Neuronal stem cell (in vitro differentiated cells): ENCODE data around the gene SGF29.

Experiments
- DNase-seq: peaks from one replicate; pipeline ENCODE4 v3.0.0-alpha.2; 2013; ENCODE audit warnings: low spot score
- H2AFZ ChIP-seq: one replicate; pipeline ENCODE4 v1.6.1; 2013; ENCODE audit warnings: mild to moderate bottlenecking, low read length, inconsistent platforms
- H2AK5ac ChIP-seq: 2 replicates; pipeline ENCODE4 v1.6.1; 2013; ENCODE audit warnings: low read depth, mild to moderate bottlenecking, inconsistent platforms, low read length, moderate library complexity, mixed read lengths
- H2BK120ac ChIP-seq: 2 replicates; pipeline ENCODE4 v1.6.1; 2013; ENCODE audit warnings: low read depth, mild to moderate bottlenecking, inconsistent platforms, low read length, moderate library complexity, mixed read lengths
- H2BK12ac ChIP-seq: one replicate; pipeline ENCODE4 v1.6.1; 2013; ENCODE audit warnings: low read length, inconsistent platforms
- H2BK15ac ChIP-seq: 2 replicates; pipeline ENCODE4 v1.6.1; 2013; ENCODE audit warnings: mild to moderate bottlenecking, low read length, inconsistent platforms, mixed read lengths
- H2BK5ac ChIP-seq: one replicate; pipeline ENCODE4 v1.6.1; 2013; ENCODE audit warnings: inconsistent platforms, mild to moderate bottlenecking, low read length, moderate library complexity
- H3K14ac ChIP-seq: one replicate; pipeline ENCODE4 v1.6.1; 2013; ENCODE audit warnings: low read length, inconsistent platforms
- H3K18ac ChIP-seq: 2 replicates; pipeline ENCODE4 v1.6.1; 2013; ENCODE audit warnings: low read length, inconsistent platforms
- H3K23ac ChIP-seq: 2 replicates; pipeline ENCODE4 v1.6.1; 2013; ENCODE audit warnings: low read depth, mild to moderate bottlenecking, mixed read lengths, low read length, inconsistent platforms; ENCODE audit not compliant: poor library complexity
- H3K27ac ChIP-seq: replicated peaks from 3 replicates; pipeline ENCODE4 v1.5.1; 2013; ENCODE audit warnings: low read length, inconsistent platforms
- H3K27me3 ChIP-seq, 3 experiments: 2 replicates each; pipeline ENCODE4 v1.6.1; 2013; ENCODE audit warnings: low read length in 3 of 3, mild to moderate bottlenecking in 2 of 3, inconsistent platforms in 1 of 3, low read depth in 1 of 3, mixed read lengths in 1 of 3, moderate library complexity in 1 of 3; ENCODE audit not compliant: control insufficient read depth in 3 of 3, insufficient read depth in 3 of 3
- H3K36me3 ChIP-seq, 2 donors: replicated peaks in 1 of 2; 2 replicates each; pipeline ENCODE4 v1.6.1; 2013; ENCODE audit warnings: low read length in 2 of 2; ENCODE audit not compliant: control insufficient read depth in 2 of 2, insufficient read depth in 2 of 2
- H3K4ac ChIP-seq: 2 replicates; pipeline ENCODE4 v1.6.1; 2013; ENCODE audit warnings: inconsistent platforms, mild to moderate bottlenecking, low read length, moderate library complexity
- H3K4me1 ChIP-seq, 2 donors: 1 replicate in 1 of 2; 2 replicates in 1 of 2; pipeline ENCODE4 v1.6.1; 2013; ENCODE audit warnings: low read length in 2 of 2, low read depth in 1 of 2; ENCODE audit not compliant: control insufficient read depth in 2 of 2, insufficient read depth in 1 of 2
- H3K4me2 ChIP-seq: one replicate; pipeline ENCODE4 v1.6.1; 2013; ENCODE audit warnings: mild to moderate bottlenecking, low read length, inconsistent platforms; ENCODE audit not compliant: insufficient read depth, poor library complexity, severe bottlenecking
- H3K4me3 ChIP-seq, 2 donors: 2 replicates each; pipeline ENCODE4 v1.5.1; 2013; ENCODE audit warnings: low read length in 2 of 2, mild to moderate bottlenecking in 2 of 2, inconsistent platforms in 1 of 2, moderate library complexity in 1 of 2
- H3K79me1 ChIP-seq: one replicate; pipeline ENCODE4 v1.6.1; 2013; ENCODE audit warnings: low read depth, mild to moderate bottlenecking, inconsistent platforms, low read length, moderate library complexity
- H3K9ac ChIP-seq: one replicate; pipeline ENCODE4 v1.6.1; 2013; ENCODE audit warnings: mild to moderate bottlenecking, low read depth, low read length, inconsistent platforms; ENCODE audit not compliant: poor library complexity
- H3K9me3 ChIP-seq, 2 donors: replicated peaks in 1 of 2; 2 replicates each; pipeline versions ENCODE3 to v1.6.1; 2013; ENCODE audit warnings: low read length in 2 of 2, mild to moderate bottlenecking in 2 of 2, inconsistent platforms in 1 of 2, low read depth in 1 of 2, mixed read lengths in 1 of 2, moderate library complexity in 1 of 2; ENCODE audit not compliant: control insufficient read depth in 2 of 2, insufficient read depth in 1 of 2
- H4K8ac ChIP-seq: one replicate; pipeline ENCODE4 v1.6.1; 2013; ENCODE audit warnings: low read depth, mild to moderate bottlenecking, inconsistent platforms, low read length, moderate library complexity
- H4K91ac ChIP-seq: one replicate; pipeline ENCODE4 v1.6.1; 2013; ENCODE audit warnings: low read length, low read depth, mild to moderate bottlenecking, inconsistent platforms; ENCODE audit not compliant: poor library complexity
- WGBS, 2 donors: extraction: QIAGEN DNeasy Blood & Tissue Kit; methylation state at CpG; one replicate each; pipeline ENCODE4 v1.1.7; 2013; ENCODE audit warnings: missing lambda C conversion rate in 2 of 2, mixed read lengths in 1 of 2; ENCODE audit not compliant: insufficient read length in 2 of 2, insufficient replicate concordance in 1 of 2; ENCODE audit errors: extremely low coverage in 2 of 2; 5-methylcytosine and 5-hydroxymethylcytosine counted together

The SGF29 gene

GRCh38 chr16:28529124-28529523 lies 24.6 kb upstream of the SGF29 start:
- no peak overlapping the region for H4K8ac ChIP-seq
- no peak overlapping the region for H2AFZ ChIP-seq
- no peak overlapping the region for H3K14ac ChIP-seq
- H2BK120ac ChIP-seq: no peak overlapping the region
- no peaks in the 10 kb centered on the region for H3K79me1 ChIP-seq
- no peak overlapping the region for H2BK15ac ChIP-seq
- H3K4me1 ChIP-seq: peaks cover 2% of the 10 kb centered on the region in 2 donors
- H2BK5ac ChIP-seq: no peak overlapping the region
- H4K91ac ChIP-seq: no peak overlapping the region
- H3K27ac ChIP-seq: no peak overlapping the region
- no peaks in the 10 kb centered on the region for H3K36me3 ChIP-seq
- H2AK5ac ChIP-seq: no peak overlapping the region
- peaks cover 0 to 7% (median 2%) of the 10 kb centered on the region in 3 experiments for H3K27me3 ChIP-seq
- no peak overlapping the region for H3K4me2 ChIP-seq
- DNase-seq: no peak
- H2BK12ac ChIP-seq: no peak overlapping the region
- no peak overlapping the region for H3K4ac ChIP-seq
- H3K9ac ChIP-seq: no peak overlapping the region
- H3K4me3 ChIP-seq: no peak overlapping the region
- peaks cover 0 to 3% of the 10 kb centered on the region in 2 donors for H3K9me3 ChIP-seq
- no peak overlapping the region for H3K23ac ChIP-seq
- H3K18ac ChIP-seq: no peak overlapping the region

- DNase-seq: peak; percentile 35
- Histone ChIP-seq H3K4me3 (no peak overlapping the region), H3K4me1 (peaks cover 2 to 4% of the 10 kb centered on the region in 2 donors), H4K91ac (no peak overlapping the region), H3K18ac (no peak overlapping the region), H2BK12ac (no peak overlapping the region), H2BK15ac (no peak overlapping the region), H2AK5ac (no peak overlapping the region), H3K23ac (no peak overlapping the region), H2BK5ac (no peak overlapping the region), H2AFZ (peak overlapping the region; percentile 77), H2BK120ac (no peak overlapping the region), H3K36me3 (no peaks in the 10 kb centered on the region), H3K4me2 (no peak overlapping the region), H3K14ac (no peak overlapping the region), H3K9me3 (no peaks in the 10 kb centered on the region), H3K4ac (no peak overlapping the region), H3K79me1 (no peaks in the 10 kb centered on the region), H3K9ac (no peak overlapping the region), H3K27ac (no peak overlapping the region), H3K27me3 (peaks cover 0 to 7% (median 0%) of the 10 kb centered on the region in 3 experiments), H4K8ac (no peak overlapping the region)
- no CpG with 5 or more reads among the region's 9 CpGs for WGBS, 2 donors
Measured at GRCh38 chr16:28531777-28532744, 21.7 kb upstream of the SGF29 start.

- H3K9me3 ChIP-seq: no peaks in the 10 kb centered on the region
- no CpG with 5 or more reads among the region's 5 CpGs for WGBS, 2 donors
- H2BK15ac ChIP-seq: no peak overlapping the region
- no peak for DNase-seq
- no peak overlapping the region for H2BK12ac ChIP-seq
- H3K27ac ChIP-seq: no peak overlapping the region
- H3K4me3 ChIP-seq: no peak overlapping the region
- H2AK5ac ChIP-seq: no peak overlapping the region
- peaks cover 0 to 7% (median 0%) of the 10 kb centered on the region in 3 experiments for H3K27me3 ChIP-seq
- no peaks in the 10 kb centered on the region for H3K36me3 ChIP-seq
- peaks cover 2 to 5% of the 10 kb centered on the region in 2 donors for H3K4me1 ChIP-seq
- H3K79me1 ChIP-seq: no peaks in the 10 kb centered on the region
- H2BK120ac ChIP-seq: no peak overlapping the region
- no peak overlapping the region for H2BK5ac ChIP-seq
- H3K14ac ChIP-seq: no peak overlapping the region
- H2AFZ ChIP-seq: peak overlapping the region; percentile 22
- no peak overlapping the region for H3K4me2 ChIP-seq
- H3K18ac ChIP-seq: no peak overlapping the region
- peak overlapping the region; percentile 60 for H3K23ac ChIP-seq
- no peak overlapping the region for H4K91ac ChIP-seq
- H3K4ac ChIP-seq: no peak overlapping the region
- no peak overlapping the region for H4K8ac ChIP-seq
- H3K9ac ChIP-seq: no peak overlapping the region
Measured at GRCh38 chr16:28532940-28533647, 20.6 kb upstream of the SGF29 start.
